HUES6 (cell line): Measurements from ENCODE around the gene COL13A1.

Experiments used
- H3K27ac ChIP-seq: 2 replicates; pipeline ENCODE4 v1.7.0; 2013; ENCODE audit warnings: low read depth, mild to moderate bottlenecking, low read length, inconsistent platforms
- H3K27me3 ChIP-seq: 2 replicates; pipeline ENCODE4 v1.6.1; 2013; ENCODE audit warnings: low read length; ENCODE audit not compliant: control insufficient read depth, insufficient read depth
- H3K36me3 ChIP-seq: 2 replicates; pipeline ENCODE4 v1.6.1; 2013; ENCODE audit warnings: low read length; ENCODE audit not compliant: control insufficient read depth, insufficient read depth
- H3K4me1 ChIP-seq: 2 replicates; pipeline ENCODE4 v1.6.1; 2013; ENCODE audit warnings: low read length; ENCODE audit not compliant: control insufficient read depth, insufficient read depth
- H3K4me3 ChIP-seq: 2 replicates; pipeline ENCODE4 v1.5.1; 2013; ENCODE audit warnings: low read depth, low read length
- H3K9ac ChIP-seq: one replicate; pipeline ENCODE4 v1.6.1; 2013; ENCODE audit warnings: mild to moderate bottlenecking, low read length
- H3K9me3 ChIP-seq: 2 replicates; pipeline ENCODE4 v1.6.1; 2013; ENCODE audit warnings: low read depth, low read length; ENCODE audit not compliant: control insufficient read depth, insufficient read depth

Gene COL13A1

DNA sequence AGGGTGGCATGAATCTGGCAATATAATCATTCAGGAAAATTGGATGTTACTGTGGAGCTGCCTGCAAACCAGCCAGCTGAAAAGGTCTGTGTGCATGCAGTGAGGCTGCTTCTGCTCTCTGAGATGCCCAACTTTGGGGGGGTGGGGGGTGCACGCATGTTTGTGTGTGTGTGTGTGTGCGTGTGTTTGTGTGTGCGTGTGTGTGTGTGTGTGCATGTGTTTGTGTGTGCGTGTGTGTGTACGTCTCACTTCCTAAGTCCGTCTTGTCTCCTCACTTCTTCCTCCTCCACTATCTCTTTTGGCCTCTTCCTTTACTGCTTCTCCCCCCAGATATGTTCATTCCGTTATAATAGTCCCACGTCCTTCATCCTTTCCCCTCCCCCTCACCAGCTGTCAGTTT, 148.1 kb downstream of the COL13A1 start:
- no peak overlapping the region for H3K9ac ChIP-seq
- no peak overlapping the region for H3K4me3 ChIP-seq
- no peaks in the 10 kb centered on the region for H3K27me3 ChIP-seq
- no peaks in the 10 kb centered on the region; the same call in 1 of the 2 replicates for H3K36me3 ChIP-seq
- no peaks in the 10 kb centered on the region for H3K9me3 ChIP-seq
- H3K27ac ChIP-seq, result no peak overlapping the region
- peaks cover 13% of the 10 kb centered on the region for H3K4me1 ChIP-seq

- no peaks in the 10 kb centered on the region for H3K27me3 ChIP-seq
- H3K9ac ChIP-seq, result no peak overlapping the region
- H3K9me3 ChIP-seq, result no peaks in the 10 kb centered on the region
- no peak overlapping the region for H3K27ac ChIP-seq
- H3K4me3 ChIP-seq, result no peak overlapping the region
- H3K36me3 ChIP-seq, result no peaks in the 10 kb centered on the region; the same call in 1 of the 2 replicates
- H3K4me1 ChIP-seq, result peaks cover 13% of the 10 kb centered on the region
These were observed 150.0 kb downstream of the COL13A1 start for GRCh38 chr10:69951658-69952057.

GRCh38 chr10:69952069-69952800, 150.5 kb downstream of the COL13A1 start:
- Histone ChIP-seq H3K27ac (no peak overlapping the region), H3K9ac (no peak overlapping the region), H3K4me1 (peaks cover 13% of the 10 kb centered on the region), H3K27me3 (no peaks in the 10 kb centered on the region), H3K4me3 (no peak overlapping the region), H3K9me3 (no peaks in the 10 kb centered on the region), H3K36me3 (peaks cover 3% of the 10 kb centered on the region; the same call in 1 of the 2 replicates)

DNA sequence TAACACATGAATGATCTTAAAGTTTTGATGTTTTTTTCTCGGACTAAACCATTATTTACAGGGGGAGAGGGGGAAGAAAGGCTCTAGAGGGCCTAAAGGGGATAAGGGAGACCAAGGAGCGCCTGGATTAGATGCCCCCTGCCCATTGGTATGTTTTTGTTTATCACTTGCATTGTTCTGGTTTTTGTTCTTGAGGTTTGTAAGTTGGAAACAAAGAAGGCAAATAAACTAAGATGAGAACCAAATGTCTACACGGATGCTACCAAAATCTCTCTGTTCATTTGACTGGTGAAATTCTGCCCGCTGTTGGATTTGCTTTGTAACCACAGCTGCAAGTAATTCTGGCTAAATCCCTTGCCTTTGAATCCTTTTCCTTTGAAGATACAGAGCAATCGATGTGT, 151.1 kb downstream of the COL13A1 start:
- H3K27me3 ChIP-seq, result no peaks in the 10 kb centered on the region
- no peaks in the 10 kb centered on the region for H3K9me3 ChIP-seq
- peaks cover 13% of the 10 kb centered on the region for H3K4me1 ChIP-seq
- no peak overlapping the region for H3K4me3 ChIP-seq
- no peak overlapping the region for H3K9ac ChIP-seq
- peaks cover 4% of the 10 kb centered on the region; the same call in 1 of the 2 replicates for H3K36me3 ChIP-seq
- H3K27ac ChIP-seq, result no peak overlapping the region

GRCh38 chr10:69953851-69954250, 152.1 kb downstream of the COL13A1 start:
- Histone ChIP-seq H3K4me1 (peaks cover 13% of the 10 kb centered on the region), H3K36me3 (peaks cover 4% of the 10 kb centered on the region; the same call in 1 of the 2 replicates), H3K27me3 (no peaks in the 10 kb centered on the region), H3K27ac (no peak overlapping the region), H3K4me3 (no peak overlapping the region), H3K9ac (no peak overlapping the region), H3K9me3 (no peaks in the 10 kb centered on the region)

GRCh38 chr10:69955211-69955805, 153.6 kb downstream of the COL13A1 start:
- Histone ChIP-seq H3K36me3 (peaks cover 4% of the 10 kb centered on the region; the same call in 1 of the 2 replicates), H3K9me3 (no peaks in the 10 kb centered on the region), H3K27ac (no peak overlapping the region), H3K9ac (no peak overlapping the region), H3K4me1 (peaks cover 13% of the 10 kb centered on the region), H3K4me3 (no peak overlapping the region), H3K27me3 (no peaks in the 10 kb centered on the region)

- Histone ChIP-seq H3K27me3 (no peaks in the 10 kb centered on the region), H3K36me3 (peaks cover 4% of the 10 kb centered on the region; the same call in 1 of the 2 replicates), H3K27ac (no peak overlapping the region), H3K9me3 (no peaks in the 10 kb centered on the region), H3K9ac (no peak overlapping the region), H3K4me3 (no peak overlapping the region), H3K4me1 (peaks cover 13% of the 10 kb centered on the region)
These were observed 154.4 kb downstream of the COL13A1 start for GRCh38 chr10:69955897-69956740.

DNA sequence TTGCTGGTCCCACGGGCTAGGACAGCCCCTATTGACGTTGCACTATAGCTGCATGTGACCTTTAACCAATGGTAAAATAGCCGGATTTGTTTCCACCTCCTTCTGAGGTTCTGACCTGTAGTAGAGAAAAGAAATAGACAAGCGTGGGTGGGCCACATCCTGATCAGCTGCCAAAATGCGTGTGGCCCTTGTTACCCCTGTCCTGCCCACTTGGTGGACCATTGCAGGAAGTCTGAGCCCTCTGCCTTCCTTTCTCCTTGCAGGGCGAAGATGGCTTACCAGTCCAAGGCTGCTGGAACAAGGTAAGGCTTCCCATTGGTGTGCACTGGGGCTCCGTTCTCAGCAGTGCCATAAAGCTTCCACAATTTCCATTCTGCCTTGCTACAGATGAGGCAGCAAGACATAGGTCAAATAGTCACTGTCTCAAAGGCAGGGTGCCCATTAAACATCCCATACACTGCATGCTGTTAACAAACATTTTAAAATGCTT, 155.1 kb downstream of the COL13A1 start:
- H3K4me1 ChIP-seq, result peaks cover 18% of the 10 kb centered on the region
- no peak overlapping the region for H3K9ac ChIP-seq
- no peaks in the 10 kb centered on the region for H3K27me3 ChIP-seq
- no peak overlapping the region for H3K27ac ChIP-seq
- peaks cover 4% of the 10 kb centered on the region; the same call in 1 of the 2 replicates for H3K36me3 ChIP-seq
- H3K4me3 ChIP-seq, result no peak overlapping the region
- no peaks in the 10 kb centered on the region for H3K9me3 ChIP-seq

- H3K9me3 ChIP-seq, result no peaks in the 10 kb centered on the region
- H3K27me3 ChIP-seq, result no peaks in the 10 kb centered on the region
- no peak overlapping the region for H3K27ac ChIP-seq
- peaks cover 4% of the 10 kb centered on the region; the same call in 1 of the 2 replicates for H3K36me3 ChIP-seq
- H3K4me3 ChIP-seq, result no peak overlapping the region
- peaks cover 13% of the 10 kb centered on the region for H3K4me1 ChIP-seq
- no peak overlapping the region for H3K9ac ChIP-seq
These were observed 155.7 kb downstream of the COL13A1 start for GRCh38 chr10:69957241-69957885.

DNA sequence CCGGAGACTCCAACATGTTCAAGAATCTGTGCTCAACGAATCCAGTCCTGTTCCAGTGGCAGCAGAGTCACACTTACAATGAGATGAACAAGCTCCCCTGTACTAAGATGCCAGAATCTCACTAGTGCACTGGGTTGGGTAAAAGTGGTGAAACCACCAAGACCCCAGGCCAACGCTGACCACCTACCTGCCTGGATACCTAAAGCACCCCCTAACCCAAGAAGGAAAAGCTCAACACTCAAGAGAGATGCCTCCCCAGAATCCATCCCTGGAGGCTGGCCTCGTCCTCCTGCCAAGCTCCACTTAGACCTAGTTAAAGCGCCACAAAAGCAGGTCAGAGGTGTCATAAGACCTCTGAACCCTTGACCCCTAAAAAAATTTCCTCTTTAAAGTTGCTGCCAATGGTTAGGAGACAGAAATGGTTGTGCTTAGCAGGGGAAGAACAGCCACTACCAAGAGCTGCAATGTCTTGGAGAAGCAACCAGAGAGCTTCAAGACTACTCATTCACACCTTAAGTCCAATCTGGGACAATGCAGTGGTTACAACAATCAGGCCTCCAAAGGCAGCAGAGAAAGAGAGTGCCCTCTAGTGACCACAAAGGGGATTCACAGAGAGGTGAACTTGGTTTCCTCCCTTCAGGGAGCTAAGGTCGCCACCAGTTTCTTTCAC, 156.3 kb downstream of the COL13A1 start:
- Histone ChIP-seq H3K9me3 (no peaks in the 10 kb centered on the region), H3K36me3 (peaks cover 4% of the 10 kb centered on the region; the same call in 1 of the 2 replicates), H3K27ac (no peak overlapping the region), H3K4me1 (peaks cover 13% of the 10 kb centered on the region), H3K27me3 (no peaks in the 10 kb centered on the region), H3K9ac (no peak overlapping the region), H3K4me3 (no peak overlapping the region)
